NCI-H2029 treated with DMSO at 0.1 percent for 48 hours (cell line): Measurements from ENCODE around the gene RTCB.

Experiments
- DNase-seq: peaks from one replicate; lab custom pipeline; 2025; lab: John Stamatoyannopoulos, UW

The RTCB gene

DNA sequence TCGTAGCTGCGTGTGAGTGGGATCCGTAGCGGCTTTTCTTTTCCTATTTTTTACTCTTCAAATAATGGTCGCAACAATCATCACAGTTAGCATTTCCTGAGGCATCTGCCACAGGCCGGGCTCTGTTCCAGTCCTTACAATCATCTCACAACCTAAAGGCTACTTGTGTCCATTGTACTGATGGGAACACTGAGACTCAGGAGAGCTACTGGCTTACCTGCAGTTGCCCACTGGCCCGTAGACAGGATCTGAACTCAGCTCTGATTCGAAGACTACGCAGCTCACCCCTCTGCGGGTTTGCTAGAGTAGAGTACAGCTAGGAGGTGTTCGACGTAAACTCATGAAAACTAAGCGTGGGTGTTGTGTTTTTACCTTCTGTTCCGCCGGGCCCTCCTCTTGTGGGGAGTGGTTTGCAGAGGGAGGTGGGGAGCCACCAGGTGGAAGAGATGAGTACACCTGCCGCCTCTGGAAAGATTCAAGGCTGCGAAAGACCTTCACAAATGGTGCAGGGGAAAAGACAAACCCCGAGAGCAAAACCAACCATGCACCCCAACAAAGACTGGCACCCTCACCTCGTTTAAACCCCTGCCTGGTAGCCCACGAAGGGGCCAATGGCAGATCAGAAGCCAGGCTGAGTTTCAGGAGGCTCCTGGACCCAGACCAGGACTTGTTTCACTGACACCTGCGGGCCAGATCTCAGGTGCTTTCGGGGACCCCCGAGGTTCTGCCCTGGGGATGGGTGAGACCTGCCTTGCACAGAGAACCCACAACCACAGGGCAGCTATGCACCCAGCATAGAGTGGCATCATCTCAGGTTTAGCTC is 72.6 kb downstream of the RTCB start:
- DNase-seq = no peak

DNA sequence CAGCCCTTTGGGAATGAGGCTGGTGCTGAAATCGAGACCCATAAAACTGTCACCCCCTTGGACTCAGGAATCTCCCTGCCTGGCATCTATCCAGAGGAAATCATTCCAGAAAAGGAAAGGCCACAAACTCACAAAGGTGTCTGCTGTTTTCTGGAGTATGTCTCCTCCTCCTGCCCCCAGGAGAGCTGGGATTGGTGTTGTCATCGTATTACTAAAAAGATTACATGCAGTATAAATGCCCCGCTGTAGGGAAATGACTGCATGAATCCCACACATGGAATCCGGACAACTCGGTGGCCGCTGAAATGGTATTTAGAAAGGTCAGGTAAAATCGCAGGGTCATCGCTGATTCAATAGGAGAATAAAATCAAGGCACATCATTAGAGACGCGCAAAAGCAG is 73.3 kb downstream of the RTCB start:
- no peak for DNase-seq
